GM18520 (cell line): ENCODE measurements around the gene PLPP6.

ENCODE experiments used
- ATAC-seq: cut with Tn5 transposase; IDR thresholded peaks from one replicate; pipeline ENCODE4 v1.9.1; 2021; ENCODE audit not compliant: unreplicated experiment

Gene PLPP6

DNA sequence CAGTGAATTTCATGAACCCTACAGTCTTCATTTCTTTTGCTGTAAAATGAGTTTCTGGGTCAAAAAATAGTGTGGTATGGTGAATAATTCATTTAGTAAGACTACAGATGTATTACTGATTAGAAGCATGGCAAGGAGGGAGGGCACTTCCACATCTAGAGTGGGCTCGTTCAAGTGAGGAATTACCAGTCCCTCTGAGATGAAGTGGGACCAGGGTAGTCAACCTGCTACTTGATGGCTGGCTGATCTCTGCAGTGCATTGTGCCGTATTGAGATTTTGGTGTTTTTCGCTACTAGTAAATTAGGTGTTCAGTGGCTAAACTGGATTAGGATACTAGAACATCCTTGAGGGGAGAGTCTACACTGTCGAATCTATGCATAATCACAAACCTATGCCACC, 28.1 kb downstream of the PLPP6 start:
- ATAC-seq, result peak; percentile 18

DNA sequence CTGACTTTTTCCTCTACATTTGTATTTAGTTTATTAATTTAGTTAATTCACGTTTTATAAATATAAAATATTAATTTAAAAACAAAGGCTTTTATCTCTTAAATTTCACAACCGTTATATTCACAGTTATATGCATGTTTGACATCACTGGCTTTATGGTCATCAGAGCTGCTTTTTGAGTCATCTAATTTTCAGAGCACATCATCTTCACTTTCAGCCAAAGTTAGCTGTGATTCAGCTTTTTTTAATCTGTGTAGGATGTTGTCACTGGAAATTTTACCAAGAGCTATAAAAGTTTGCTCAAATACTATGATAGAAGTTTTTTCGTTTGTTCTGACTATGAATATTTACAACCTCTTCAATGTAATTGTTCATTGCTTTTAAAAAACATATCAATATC, 29.7 kb downstream of the PLPP6 start:
- no peak for ATAC-seq

DNA sequence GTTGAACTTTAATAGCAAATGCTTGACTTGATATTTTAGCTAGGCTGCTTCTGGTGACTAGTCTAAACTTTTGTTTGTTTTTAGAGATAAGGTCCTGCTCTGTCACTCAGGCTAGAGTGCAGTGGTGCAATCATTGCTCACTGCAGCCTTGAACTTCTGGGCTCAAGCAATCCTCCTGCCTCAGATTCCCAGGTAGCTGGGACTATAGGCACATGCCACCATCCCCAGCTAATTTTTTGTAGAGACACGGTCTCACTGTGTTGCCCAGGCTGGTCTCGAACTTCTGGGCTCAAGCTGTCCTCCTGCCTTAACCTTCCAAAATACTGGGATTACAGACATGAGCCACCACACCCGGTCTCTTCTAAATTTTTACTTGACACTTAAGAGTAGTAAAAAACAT, 38.0 kb downstream of the PLPP6 start:
- ATAC-seq, result no peak

DNA sequence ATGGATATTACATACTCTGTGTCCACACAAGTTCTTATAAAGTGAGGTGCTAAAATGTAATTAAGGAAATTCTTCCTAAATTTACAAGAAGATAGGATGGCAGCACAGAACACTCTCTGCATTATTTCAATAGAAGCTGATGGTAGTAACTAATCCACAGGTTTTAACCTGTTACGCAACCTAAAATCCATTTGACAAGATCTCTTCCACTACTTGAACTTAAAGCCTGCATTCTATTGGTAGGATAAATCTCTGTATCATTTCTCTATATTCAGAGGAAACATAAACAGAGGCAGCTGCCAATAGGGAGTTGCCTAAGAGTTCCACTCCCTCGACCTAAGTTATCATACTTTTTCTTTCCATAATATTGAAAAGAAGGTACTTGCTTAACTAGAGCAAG, 38.8 kb downstream of the PLPP6 start:
- ATAC-seq, result no peak

DNA sequence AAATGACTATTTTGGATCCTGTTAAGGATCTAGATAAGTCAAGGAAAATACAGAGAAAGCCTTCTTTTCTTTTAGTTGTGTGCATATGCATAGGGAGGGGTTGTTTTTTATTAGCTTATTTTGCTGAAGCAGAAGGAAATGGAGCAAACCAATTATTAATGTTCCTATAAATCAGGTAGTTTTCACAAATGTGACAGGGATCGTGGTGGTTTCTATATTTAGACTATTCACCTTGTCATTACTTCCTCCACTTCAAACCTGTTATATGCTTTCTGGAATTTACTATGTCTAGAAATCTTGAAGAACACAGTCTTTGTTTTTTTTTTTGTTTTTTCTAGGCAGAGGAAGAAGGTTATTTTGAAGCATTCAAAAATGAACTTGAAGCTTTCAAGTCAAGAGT, 39.4 kb downstream of the PLPP6 start:
- ATAC-seq, result no peak

DNA sequence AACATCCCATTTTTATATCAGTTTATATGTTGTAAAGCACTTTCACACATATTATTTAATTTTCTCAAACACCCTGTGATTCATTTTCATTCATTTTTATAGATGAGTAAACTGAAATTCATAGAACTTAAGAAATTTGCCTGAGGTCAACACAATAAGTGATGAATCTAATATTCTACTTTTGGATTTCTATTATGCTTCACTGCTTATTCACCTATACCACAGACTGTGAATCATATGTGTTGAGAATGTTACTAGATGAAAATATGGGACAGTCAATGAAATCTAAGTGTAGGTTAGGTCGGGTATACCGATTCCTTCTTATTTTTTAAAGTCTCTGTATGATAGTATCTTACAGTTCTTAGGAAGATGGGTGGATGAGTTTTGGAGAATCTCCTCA, 42.0 kb downstream of the PLPP6 start:
- no peak for ATAC-seq

DNA sequence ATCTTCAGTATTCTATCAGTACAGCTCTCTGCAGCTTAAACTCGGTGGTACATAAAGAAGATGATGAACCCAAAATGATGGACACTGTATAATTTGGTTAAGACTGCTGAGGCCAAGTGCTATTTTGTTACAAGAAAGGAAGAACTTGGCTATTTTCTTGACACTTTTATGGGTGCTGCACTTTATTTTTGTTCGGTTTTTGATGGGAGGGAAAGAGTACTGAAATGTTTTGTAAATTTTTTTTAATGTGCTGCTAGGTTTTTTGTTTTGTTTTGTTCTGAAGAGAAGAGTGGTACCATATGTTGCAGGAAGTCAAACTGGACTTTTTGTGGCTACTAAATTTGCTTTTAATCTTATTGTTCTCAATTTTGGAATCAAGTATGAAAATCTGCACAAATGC, 43.9 kb downstream of the PLPP6 start:
- ATAC-seq, result no peak

DNA sequence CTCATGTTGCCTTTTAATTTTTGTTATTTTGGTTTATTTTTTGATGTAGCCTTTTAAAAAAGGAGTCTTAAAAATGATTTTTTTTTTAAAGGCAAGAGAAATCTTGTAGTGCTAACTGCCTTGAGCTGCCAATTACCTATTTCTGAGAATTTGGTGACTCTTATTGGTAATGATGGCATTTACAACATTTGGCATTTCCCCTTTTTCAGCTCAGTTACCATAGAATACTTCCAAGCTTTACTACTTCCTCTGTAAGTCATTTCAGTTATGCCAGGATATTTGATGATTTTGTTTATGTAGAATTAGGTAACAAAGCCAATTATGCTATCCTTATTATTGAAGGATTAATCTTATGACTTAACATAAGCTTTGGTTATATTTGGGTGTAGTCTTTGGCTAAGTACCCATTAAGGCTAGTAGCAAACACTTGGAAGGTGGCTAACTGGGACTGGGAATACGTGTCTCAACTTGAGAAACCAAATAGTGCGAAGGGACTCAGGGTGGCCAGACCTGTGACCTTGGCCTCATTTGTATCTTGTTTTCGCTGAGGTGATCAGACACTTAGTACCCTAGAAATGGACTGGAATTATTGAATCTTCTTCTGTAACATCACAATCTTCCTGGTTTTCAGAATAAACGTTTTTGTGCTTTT, 45.0 kb downstream of the PLPP6 start:
- ATAC-seq, result no peak

DNA sequence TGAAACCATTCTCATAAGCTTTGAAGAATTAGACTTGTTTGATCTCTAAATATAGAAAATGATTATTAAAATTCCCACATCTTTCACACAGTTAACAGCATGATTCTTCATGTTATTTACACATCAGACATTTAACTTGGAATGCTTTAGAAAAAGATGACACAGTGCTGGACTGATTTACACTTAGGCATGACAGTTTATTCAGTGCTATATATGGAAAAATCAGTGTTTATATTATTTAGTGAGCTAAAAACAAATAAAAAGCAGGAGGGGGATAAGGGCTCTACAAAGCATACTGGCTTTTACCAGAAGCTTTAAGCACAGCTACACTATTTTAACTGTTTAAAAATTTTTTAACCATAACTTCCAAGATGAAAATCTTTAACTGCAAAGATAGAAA, 47.3 kb downstream of the PLPP6 start:
- no peak for ATAC-seq

DNA sequence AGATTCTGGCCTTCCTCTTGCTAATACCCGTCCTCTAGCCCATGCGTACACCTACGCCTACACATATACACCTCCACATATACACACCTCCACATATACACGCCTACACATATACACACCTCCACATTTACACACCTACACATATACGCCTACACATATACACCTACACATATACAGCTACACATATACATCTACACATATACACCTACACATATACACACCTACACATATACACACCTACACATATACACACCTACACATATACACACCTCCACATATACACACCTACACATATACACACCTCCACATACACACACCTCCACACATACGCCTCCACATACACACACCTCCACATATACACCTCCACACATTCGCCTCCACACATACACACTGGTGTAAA, 51.8 kb downstream of the PLPP6 start:
- no peak for ATAC-seq

DNA sequence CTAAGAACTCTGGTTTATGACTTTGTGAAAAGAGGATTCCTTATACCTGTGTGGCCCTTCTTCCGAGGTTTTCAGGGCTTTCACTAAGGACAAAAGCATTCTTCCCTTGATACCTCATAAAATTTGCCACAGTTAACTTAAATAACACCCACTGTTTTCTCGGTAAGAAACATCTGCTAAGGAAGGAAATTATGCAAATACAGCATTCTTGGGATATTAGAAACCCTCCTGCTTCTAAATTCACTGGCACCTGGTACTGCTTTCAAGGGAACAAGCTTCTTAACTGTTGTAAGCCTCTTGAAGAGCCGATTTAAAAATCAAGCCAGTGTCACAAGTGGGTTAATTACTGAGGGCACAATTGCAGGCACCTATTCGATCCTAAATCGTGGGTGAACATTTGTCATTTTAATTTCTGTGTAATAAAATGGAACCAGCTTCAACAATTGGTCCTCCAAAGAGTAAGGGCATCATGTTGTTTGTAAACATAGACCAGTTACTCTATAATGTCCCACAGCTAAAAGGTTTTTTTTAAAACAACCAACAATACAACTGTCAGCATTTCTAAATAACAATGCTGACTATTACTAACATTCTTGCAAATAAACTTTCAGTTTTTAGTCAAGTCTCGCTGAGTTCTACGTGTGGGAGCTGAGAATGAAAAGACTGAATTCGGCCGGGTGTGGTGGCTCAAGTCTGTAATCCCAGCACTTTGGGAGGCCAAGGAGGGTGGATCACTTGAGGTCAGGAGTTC, 52.3 kb downstream of the PLPP6 start:
- no peak for ATAC-seq
